ENCODE measurements around the gene SEC31A.
A peak's percentile ranks its signal among the peaks of the same experiment; 100 is the strongest.

SEC31A gene

DNA sequence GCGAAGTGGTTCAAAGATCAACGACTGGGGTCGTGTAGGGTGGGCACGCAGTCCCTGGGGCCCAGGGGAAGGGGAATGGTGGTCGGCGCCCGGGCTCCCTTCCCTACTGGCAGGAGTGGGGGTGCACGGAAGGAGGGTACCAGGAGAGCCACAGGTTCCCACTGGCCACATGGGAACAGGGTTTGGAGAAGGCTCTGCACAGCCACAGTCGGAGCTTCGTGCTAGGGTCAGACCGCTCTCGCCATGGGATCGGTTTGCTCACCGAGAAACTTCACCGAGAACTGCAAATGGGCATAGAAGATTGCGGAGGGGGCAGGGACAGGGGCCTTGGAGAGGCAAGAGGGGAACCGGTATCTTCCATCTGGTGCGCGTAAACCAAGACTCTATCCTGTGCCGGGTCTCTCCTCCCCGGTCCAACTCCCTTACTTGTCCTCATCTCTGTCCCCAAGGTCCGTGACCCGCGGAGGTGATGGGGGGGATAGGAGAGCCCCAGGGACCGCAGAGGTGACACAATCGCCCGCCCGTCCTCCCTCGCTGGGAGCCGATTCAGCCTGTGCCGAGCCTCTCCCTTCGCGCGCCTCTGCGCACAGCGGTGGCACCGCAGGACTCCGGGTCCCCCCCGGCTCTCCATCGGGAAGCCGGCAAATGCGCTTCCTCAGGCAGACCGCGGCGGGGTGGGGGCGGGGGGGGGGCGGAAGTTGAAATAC lies 93.4 kb downstream of the SEC31A start:
- TF ChIP-seq GATA3 (IDR thresholded peaks at IDR 0.05; ENCODE audit: low read depth, low read length) (no peak), GATA2 (IDR thresholded peaks at IDR 0.05; ENCODE audit: low read depth, low read length) (no peak)

DNA sequence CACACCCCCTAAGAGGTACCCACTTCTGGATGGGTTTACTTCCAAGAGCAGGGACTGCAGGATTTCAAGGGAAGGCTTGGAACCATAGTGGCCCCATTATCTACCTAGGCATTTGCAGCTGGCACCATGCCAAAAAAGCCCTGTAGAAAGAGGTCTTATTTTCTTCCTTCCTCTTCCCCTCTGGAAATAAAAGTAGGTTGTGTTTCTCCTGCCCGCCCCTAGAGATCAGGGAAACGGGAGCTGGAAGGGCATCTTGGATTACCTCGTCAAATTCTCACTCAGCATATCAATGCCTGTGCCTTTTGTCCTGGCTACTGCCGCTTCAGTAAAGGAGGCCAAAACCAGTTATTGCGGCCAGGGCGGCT lies 93.9 kb downstream of the SEC31A start:
- no peak for TF ChIP-seq GATA3 (IDR thresholded peaks at IDR 0.05; ENCODE audit: low read depth, low read length)

DNA sequence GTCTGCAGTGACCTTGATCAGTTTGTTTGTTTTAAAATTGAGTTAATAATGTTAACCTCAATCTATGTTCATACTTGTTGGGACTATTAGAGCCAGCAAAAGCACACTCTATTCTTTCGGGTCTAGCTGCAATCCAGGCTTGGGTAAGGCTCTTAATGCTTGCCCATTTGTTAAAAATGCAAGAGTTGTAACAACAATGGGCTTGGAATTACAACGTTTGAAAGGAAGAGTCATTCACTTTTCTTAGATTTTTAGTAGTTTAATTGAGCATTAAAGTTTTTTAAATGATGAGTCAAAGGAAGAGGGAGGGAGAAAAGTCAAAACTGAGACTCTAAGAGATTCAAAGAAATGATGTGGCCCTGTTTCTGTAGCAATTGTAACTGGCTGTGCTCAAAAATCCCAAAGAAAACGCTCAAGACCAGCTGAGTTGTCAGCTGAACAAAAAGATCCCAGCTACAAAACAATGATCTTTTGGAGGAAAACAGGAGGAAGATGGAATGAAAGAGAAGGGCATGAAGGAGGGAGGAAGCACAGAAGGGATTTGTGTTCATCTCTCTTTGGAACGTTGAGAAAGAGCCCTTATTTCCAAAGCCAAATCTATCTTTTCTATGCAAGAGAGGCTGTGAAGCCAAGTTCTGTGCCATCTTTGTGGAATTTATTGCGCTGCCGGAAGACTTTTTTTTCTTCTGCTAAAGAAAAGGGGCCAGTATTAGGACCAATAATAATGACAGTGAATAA lies 97.9 kb downstream of the SEC31A start:
- TF ChIP-seq GATA2 (IDR thresholded peaks at IDR 0.05; ENCODE audit: low read depth, low read length) (no peak), GATA3 (IDR thresholded peaks at IDR 0.05; ENCODE audit: low read depth, low read length) (no peak)

DNA sequence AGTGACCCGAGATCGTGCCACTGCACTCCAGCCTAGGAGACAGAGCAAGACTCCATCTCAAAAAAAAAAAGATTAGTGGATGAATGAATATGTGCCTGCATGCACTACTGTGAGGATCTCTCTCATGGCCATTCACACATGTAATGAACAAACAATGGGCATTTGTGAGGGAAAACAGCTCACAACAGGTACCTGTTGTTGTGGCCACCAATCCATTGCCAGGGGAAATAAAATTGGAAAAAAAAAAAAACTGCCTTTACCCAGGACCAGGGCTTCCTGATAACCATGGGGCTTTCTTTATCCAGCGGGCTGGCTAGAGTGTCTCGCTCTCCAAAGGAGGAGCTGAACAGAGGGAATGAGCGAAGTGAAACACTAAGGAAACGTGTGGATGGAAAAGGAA lies 99.8 kb downstream of the SEC31A start:
- no peak for TF ChIP-seq GATA2 (IDR thresholded peaks at IDR 0.05; ENCODE audit: low read depth, low read length)
- no peak for TF ChIP-seq GATA3 (IDR thresholded peaks at IDR 0.05; ENCODE audit: low read depth, low read length)

DNA sequence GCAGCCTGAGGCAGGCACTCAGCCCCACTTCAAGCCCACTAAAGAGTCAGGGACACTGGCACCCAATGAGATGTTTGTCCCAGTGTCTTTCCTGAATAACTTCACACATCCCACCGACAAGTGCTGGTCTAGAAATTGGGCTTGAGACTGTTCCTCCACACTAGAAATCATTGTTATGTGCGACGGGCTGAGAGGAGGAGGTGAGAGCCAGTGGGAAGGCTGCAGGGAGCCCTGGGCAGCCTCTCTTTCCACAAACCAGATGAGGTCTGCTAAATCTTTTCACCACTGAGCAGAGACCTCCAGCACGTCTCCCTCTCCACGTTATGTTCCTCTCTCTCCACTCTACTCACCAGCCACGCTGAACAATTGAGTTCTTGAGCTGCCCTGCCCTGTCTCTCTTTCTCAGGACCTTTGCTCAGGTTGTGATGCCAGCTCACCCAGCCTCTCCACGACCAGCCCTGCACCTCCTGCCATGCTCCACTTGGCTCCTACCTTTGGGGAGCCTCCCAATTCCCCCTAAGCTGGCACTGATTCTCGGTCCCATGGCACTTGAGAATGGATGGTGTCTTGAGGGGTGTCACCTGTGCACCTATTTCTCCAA lies 100.8 kb downstream of the SEC31A start:
- TF ChIP-seq GATA3 (IDR thresholded peaks at IDR 0.05; ENCODE audit: low read depth, low read length), result no peak
- TF ChIP-seq GATA2 (IDR thresholded peaks at IDR 0.05; ENCODE audit: low read depth, low read length), result no peak

DNA sequence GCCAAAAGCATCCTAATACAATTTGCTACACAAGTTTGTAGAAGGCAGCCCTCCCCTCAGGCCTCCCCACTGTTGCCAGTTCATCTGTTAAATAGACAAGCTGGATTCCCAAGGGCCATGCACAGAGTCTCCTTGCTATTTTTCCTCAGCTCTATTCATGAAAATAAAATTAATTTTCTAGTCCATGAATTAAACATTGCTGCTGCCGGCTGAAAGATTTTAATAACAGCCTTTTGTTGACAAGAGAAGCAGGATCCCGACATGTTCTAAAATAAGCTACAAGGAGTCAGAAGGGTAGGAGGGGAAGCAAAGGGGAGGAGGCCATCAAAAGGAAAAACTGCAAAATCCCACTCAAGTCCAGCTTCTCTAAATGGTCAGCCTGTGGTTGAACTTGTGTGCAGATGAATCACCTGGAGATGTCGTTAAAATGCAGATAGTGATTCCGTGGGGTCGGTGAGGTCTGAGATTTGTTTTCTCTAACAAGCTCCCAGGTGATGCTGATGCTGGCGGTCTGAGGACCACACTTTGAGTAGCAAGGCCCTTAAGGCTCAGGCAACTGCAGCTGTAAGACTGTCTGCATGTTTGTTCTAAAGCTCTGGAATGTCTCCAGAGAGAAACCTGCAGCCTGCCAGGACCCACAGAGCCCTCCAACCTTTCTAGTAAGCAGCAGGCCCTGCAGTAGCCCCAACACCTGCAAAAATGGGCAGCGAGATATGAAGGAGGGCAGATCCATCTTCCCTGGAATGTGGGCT lies 101.8 kb downstream of the SEC31A start:
- TF ChIP-seq GATA3 (IDR thresholded peaks at IDR 0.05; ENCODE audit: low read depth, low read length), result no peak
- no peak for TF ChIP-seq GATA2 (IDR thresholded peaks at IDR 0.05; ENCODE audit: low read depth, low read length)

DNA sequence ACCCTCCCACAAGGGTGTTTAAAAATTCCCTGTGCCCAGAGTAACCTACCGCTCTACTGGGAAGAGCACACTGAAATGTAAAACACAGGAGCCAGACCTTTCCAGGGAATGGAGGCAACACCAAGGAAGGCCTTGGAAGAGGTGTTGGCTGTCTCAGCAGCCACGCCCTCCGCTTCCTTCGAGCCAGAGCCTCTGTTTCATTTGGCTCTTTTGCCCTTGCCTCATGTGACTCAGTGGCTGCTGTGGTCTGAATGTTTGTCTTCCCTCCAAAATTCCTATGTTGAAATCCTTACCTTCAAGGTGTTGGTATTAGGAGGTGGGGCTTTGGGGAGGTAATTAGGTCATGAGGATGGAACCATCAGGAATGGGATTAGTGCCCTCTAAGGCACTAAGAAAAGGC lies 103.6 kb downstream of the SEC31A start:
- TF ChIP-seq GATA2 (IDR thresholded peaks at IDR 0.05; ENCODE audit: low read depth, low read length), result no peak

DNA sequence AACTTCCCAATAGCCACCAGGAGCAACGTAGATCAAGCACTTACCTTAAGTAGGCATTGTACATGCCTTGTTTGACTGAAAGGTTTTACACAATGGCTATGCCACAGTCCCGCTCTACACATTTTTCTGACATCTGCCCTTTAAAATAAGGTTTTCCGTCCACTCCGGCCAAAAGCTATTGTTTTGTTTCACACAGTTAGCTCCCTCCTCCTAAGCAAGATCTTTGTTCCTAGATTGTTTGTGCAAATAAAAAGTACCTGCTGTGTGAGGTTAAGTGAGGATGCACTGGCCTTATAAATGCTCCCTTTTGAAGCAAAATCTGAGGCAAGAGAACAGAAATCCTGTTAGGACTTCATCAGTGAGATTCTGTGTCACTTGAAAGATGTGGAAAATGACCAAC lies 104.1 kb downstream of the SEC31A start:
- no peak for TF ChIP-seq GATA3 (IDR thresholded peaks at IDR 0.05; ENCODE audit: low read depth, low read length)
- TF ChIP-seq GATA2 (IDR thresholded peaks at IDR 0.05; ENCODE audit: low read depth, low read length), result no peak

DNA sequence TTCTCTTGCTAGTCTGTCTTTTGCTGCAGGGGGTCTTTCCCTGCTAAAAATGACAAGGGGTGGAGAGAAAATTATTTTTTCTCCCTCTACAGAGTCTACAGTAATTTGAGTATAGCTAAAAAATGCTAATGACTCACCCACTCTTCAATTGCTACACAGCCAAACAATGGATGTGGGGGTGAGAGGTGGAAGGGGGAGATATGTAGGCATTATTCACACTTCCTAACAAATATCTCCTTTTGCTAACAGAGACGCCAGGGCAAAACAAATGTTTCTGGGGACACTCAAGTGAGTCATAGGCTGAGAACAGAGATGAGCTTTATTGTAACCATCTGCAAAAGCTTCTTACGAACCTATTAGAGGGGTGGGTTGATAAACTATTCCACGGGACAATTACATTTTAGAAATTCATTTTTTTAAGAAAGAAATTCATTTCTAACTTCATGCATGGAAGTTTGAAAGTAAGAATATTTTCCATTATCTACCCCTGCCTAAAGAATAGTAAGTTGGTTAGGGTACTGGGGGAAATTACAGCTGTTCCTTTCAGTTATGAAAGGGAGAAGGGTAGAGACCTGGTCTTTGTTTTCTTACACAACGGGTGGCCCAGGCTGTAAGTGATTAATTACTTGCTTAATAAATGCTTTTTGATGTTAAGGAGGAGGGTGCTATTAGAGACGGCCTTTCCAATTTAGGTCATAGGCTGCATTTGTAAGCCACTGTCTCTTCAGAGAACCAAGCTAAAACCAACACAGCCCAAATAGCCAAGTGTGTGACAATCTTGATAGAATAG lies 105.1 kb downstream of the SEC31A start:
- TF ChIP-seq GATA2 (IDR thresholded peaks at IDR 0.05; ENCODE audit: low read depth, low read length) (no peak), GATA3 (IDR thresholded peaks at IDR 0.05; ENCODE audit: low read depth, low read length) (no peak)

DNA sequence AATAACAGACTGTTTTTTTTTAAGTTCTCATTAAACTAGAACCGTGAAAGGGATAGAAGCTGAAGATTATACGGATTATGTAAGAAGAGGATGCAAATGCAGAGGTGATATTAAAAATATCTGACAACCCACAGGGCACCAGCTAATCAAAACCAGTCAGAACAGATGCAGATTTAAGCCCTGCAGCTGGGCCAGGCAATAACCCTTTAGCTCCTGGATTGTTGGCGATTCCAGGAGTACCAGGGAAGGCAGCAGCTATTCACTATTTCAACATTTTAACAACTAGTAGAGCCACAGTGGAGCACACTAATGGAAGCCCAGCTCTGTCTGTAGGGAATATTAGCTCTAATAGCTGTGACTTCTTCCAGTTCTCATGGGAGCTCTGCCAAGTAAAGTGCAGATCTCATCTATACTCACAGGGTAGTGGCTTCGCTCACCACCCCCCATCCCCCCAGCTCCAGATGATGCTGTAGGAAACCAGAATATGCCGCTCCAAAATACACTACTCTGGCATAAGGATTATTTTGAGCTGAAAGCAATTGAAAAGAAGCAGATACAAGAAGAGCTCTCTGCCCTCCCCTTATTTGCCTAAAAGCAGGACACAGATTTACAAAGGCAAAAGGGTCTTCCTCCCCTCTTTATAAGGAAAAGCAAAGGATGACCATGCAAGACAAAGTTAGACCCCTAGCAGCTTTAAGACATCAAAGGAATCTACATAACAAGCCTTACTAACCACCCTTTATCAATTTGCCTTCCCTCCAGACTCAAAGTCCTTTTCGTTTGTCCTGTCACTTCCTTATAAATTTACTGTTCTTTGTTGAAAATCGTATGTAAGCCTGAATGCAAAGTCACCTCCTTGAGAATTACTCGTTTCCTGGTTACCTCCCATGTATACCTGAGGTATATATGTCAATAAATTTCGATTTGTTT lies 106.0 kb downstream of the SEC31A start:
- peak; percentile 77 for TF ChIP-seq GATA2 (IDR thresholded peaks at IDR 0.05; ENCODE audit: low read depth, low read length)
- peak; percentile 36; the same call in 1 of the 2 replicates for TF ChIP-seq GATA3 (IDR thresholded peaks at IDR 0.05; ENCODE audit: low read depth, low read length)

DNA sequence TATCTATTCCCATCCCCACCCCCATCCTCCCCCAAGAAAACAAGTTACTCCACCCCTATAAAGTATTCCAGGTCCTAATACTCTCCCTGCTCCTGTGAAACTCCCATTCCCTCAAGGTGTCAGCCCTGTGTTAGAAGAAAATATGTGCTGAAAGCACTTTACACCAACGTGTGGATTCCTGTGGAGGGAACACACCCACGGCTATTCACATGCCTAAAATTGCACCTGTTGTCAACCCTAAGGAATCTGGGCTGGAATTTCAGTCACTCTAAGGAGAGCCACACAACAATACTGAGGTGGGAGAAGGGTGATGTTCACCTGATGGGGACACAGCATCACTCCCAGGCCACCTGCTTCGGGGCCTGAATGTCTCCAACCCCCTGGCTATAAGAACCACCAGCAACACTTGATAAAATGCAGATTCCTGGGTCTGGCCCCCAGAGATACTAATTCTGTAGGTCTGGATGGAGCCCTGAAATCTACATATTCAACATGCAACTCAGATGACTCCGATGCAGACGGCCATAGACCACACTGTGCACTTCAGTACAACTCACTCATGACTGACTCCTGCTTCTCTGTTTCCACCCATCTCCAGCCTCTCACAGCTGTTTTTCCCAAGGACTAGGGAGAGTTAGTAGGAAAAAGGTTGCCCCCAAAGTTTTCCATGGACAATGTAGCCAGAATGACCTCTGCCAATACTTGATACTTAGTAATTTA lies 108.2 kb downstream of the SEC31A start:
- TF ChIP-seq GATA2 (IDR thresholded peaks at IDR 0.05; ENCODE audit: low read depth, low read length), result no peak

DNA sequence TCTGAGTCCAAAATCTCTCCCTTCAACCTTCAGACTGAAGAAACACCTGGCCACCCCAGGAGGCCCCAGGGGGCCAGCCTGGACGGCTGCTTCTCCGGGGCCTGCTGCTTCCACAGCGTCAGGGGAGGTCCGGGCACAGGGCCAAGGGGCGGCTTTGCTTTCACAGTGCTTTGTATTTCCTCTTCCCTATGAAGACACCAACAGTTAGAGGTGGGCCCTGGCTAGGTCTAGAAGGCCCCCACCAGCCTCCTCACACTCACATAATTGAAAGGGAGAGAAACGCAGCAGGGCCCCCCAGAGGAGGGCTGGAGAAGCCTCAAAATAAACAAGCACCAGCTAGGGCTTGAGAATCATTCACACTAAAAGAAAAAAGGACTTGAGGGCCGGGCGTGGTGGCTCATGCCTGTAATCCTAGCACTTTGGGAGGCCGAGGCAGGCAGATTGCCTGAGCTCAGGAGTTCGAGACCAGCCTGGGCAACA lies 110.2 kb downstream of the SEC31A start:
- peak; percentile 52; the same call in 1 of the 2 replicates for TF ChIP-seq GATA3 (IDR thresholded peaks at IDR 0.05; ENCODE audit: low read depth, low read length)
- peak; percentile 94 for TF ChIP-seq GATA2 (IDR thresholded peaks at IDR 0.05; ENCODE audit: low read depth, low read length)
